ACC112 (cell line): ENCODE measurements around the gene CEP57.

Source experiments
- H2AFZ ChIP-seq: fragments of 200-600 bp; sonication (generic); one replicate; pipeline ENCODE4 v1.6.0; 2017; ENCODE audit warnings: antibody characterized with exemption, low read length; ENCODE audit not compliant: unreplicated experiment
- H3K27ac ChIP-seq: fragments of 200-600 bp; sonication (generic); 2 replicates; pipeline ENCODE4 v1.5.1; 2014; ENCODE audit warnings: low read depth, mild to moderate bottlenecking, antibody characterized with exemption, low read length, moderate library complexity
- H3K27me3 ChIP-seq: fragments of 200-600 bp; sonication (generic); 2 replicates; pipeline ENCODE4 v1.6.1; 2014; ENCODE audit warnings: mild to moderate bottlenecking, antibody characterized with exemption, low read length, moderate library complexity, mixed read lengths; ENCODE audit not compliant: insufficient read depth
- H3K36me3 ChIP-seq: fragments of 200-600 bp; sonication (generic); 2 replicates; pipeline ENCODE4 v1.6.1; 2016; ENCODE audit warnings: mild to moderate bottlenecking, antibody characterized with exemption, low read length, moderate library complexity, mixed read lengths; ENCODE audit not compliant: insufficient read depth
- H3K4me1 ChIP-seq: fragments of 200-600 bp; sonication (generic); one replicate; pipeline ENCODE4 v1.6.1; 2016; ENCODE audit warnings: low read length, mixed read lengths; ENCODE audit not compliant: insufficient read depth, unreplicated experiment, control insufficient read depth
- H3K4me3 ChIP-seq: fragments of 200-600 bp; sonication (generic); 2 replicates; pipeline ENCODE4 v1.5.1; 2014; ENCODE audit warnings: mild to moderate bottlenecking, low read depth, low read length
- H3K79me2 ChIP-seq: fragments of 200-600 bp; sonication (generic); one replicate; pipeline ENCODE4 v1.6.0; 2016; ENCODE audit warnings: low read length; ENCODE audit not compliant: control insufficient read depth, unreplicated experiment, insufficient read depth

CEP57 gene

DNA sequence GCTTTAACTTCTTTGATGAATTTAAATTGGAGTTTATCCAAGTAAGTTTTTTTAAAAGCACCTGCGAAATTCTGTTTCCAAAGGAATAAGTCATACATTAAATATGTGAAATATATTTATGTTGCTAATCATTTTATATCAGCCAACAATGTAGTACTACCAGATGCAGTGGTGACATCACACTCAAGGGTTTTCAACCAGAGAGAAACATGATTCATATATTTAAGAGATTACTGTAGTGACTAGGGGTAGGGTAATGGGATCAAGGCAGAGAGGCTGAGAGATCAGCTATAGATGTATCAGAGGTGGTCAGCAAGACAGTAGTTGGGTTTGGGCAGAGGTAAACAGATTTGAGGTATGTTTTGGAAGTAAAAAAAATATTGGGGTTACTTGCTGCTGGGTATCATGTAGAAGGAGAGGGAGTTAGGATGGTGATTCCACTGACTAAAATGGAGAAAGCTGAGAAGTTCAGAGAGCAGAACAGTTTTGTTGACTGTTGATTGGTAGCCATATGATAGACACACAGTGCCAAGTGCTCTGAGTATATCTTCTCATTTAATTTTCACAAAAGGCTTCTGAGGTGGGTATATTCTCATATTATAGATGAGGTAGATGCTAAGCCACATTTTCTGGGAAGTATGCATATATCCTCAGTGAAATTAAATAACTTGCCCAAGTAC lies 39.4 kb downstream of the CEP57 start:
- Histone ChIP-seq H3K36me3 (peaks cover 23% of the 10 kb centered on the region; the same call in 1 of the 2 replicates), H3K27ac (no peak overlapping the region), H3K4me3 (no peak overlapping the region), H2AFZ (no peak overlapping the region), H3K79me2 (no peaks in the 10 kb centered on the region), H3K4me1 (peaks cover 6% of the 10 kb centered on the region), H3K27me3 (no peaks in the 10 kb centered on the region)

DNA sequence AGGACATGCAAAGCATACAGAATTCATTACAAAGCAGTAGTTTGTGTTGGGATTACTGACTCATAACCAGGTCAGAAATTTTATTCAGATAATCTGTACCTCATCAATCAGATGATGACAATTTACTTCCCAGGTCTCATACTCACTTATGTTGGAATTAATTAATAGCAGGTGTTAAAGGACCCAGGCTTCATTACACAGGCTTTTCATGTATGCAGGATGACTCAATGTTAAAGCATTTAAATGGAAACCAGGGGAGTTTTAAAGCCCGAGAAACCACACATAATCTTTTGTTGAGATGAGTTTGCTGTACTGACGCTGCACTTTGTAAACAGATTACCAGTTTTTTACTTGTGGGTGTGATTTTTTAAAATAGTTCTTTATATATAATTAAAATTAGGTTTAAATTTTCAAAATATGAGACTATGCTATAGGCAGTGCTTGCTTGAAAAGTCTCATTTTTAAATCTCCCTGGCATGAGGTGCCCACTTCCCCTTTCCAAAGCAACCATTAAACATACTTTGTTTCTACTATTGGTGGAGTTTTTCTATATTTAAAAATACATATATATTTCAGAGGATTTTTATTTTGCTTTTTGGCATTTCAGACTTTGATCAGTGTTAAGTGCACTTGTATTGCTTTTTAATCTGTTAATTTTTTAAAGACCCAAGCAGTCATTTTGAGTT lies 41.0 kb downstream of the CEP57 start:
- Histone ChIP-seq H3K79me2 (no peaks in the 10 kb centered on the region), H3K36me3 (peaks cover 33% of the 10 kb centered on the region; the same call in 1 of the 2 replicates), H3K4me1 (peaks cover 6% of the 10 kb centered on the region), H3K27ac (peak overlapping the region; percentile 39; the same call in 1 of the 2 replicates), H2AFZ (no peak overlapping the region), H3K4me3 (no peak overlapping the region), H3K27me3 (no peaks in the 10 kb centered on the region)

GRCh38 chr11:95832763-95833162 lies 42.5 kb downstream of the CEP57 start:
- H3K27ac ChIP-seq = no peak overlapping the region
- H3K27me3 ChIP-seq = no peaks in the 10 kb centered on the region
- H3K4me1 ChIP-seq = peaks cover 6% of the 10 kb centered on the region
- no peaks in the 10 kb centered on the region for H3K79me2 ChIP-seq
- no peak overlapping the region for H2AFZ ChIP-seq
- H3K4me3 ChIP-seq = no peak overlapping the region
- H3K36me3 ChIP-seq = peaks cover 40% of the 10 kb centered on the region

- Histone ChIP-seq H2AFZ (no peak overlapping the region), H3K4me3 (no peak overlapping the region), H3K27me3 (no peaks in the 10 kb centered on the region), H3K36me3 (peaks cover 43% of the 10 kb centered on the region), H3K4me1 (peaks cover 6% of the 10 kb centered on the region), H3K27ac (no peak overlapping the region), H3K79me2 (no peaks in the 10 kb centered on the region)
Observed at GRCh38 chr11:95833378-95833777, 43.1 kb downstream of the CEP57 start.

GRCh38 chr11:95835351-95835750 lies 45.1 kb downstream of the CEP57 start:
- no peak overlapping the region for H3K4me3 ChIP-seq
- H3K27ac ChIP-seq = no peak overlapping the region
- H3K79me2 ChIP-seq = no peaks in the 10 kb centered on the region
- H3K36me3 ChIP-seq = peaks cover 40% of the 10 kb centered on the region
- no peaks in the 10 kb centered on the region for H3K27me3 ChIP-seq
- peaks cover 6% of the 10 kb centered on the region for H3K4me1 ChIP-seq
- H2AFZ ChIP-seq = no peak overlapping the region

DNA sequence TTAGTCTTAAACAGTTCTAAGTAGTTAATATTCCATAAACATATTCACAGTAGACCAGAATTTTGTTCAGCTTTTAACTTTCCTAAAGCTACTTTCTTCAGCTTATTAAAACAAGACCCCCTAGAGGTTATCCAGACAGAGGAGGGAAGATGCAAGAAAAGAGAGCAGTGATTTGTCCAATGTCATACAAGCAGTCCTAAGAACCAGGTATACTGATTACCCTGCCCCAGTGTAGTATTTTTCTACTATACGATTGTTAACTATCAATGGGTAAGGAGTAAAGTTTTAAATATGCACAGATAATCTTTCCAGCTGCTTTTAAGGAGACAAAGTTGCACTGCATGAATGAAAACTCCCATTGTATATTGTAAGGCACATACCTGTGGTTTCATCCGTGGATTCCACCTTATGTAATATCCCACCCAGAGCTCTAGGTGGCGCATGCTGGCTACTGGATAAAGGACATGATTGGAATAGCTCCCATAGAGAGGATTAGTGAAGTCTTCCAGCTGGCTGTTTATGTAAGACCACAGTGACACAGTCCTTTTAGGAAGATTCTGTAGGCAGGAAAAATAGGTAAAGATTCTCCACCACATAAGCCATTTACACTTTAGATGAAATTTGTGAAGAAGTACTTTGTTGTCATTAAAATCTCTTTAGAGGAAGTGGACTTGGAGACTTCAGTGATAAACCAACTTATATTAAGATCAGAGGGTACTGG lies 45.6 kb downstream of the CEP57 start:
- Histone ChIP-seq H3K4me3 (no peak overlapping the region), H3K36me3 (peaks cover 40% of the 10 kb centered on the region), H3K4me1 (peaks cover 4% of the 10 kb centered on the region), H3K27me3 (no peaks in the 10 kb centered on the region), H2AFZ (no peak overlapping the region), H3K27ac (peak overlapping the region; percentile 23), H3K79me2 (no peaks in the 10 kb centered on the region)

DNA sequence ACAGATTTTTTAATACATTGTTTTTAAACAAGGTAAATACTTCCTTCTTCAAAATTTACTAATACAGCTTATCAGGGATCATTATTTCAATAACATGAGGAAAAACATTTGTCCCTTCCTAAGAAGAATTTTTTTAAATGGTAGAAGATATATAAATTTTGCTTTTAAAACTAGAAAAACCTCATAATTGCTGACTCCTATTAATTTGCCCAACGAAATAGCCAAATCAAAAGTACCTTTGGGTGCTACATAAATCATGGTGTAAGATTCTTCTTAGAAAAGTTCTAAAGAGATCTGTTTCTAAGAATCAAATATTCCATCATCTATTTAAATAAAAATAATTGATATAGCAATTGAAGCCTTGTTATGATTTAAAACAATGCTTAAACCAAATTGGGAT lies 54.9 kb downstream of the CEP57 start:
- Histone ChIP-seq H3K79me2 (no peaks in the 10 kb centered on the region), H3K27ac (no peak overlapping the region), H2AFZ (no peak overlapping the region), H3K27me3 (no peaks in the 10 kb centered on the region), H3K4me3 (no peak overlapping the region), H3K36me3 (peaks cover 24% of the 10 kb centered on the region), H3K4me1 (peaks cover 17% of the 10 kb centered on the region)

- H3K79me2 ChIP-seq = no peaks in the 10 kb centered on the region
- H3K36me3 ChIP-seq = peaks cover 24% of the 10 kb centered on the region
- peaks cover 23% of the 10 kb centered on the region for H3K4me1 ChIP-seq
- no peaks in the 10 kb centered on the region for H3K27me3 ChIP-seq
- peak overlapping the region; percentile 83 for H3K27ac ChIP-seq
- H2AFZ ChIP-seq = no peak overlapping the region
- no peak overlapping the region for H3K4me3 ChIP-seq
Observed at GRCh38 chr11:95849087-95849825, 59.0 kb downstream of the CEP57 start.

DNA sequence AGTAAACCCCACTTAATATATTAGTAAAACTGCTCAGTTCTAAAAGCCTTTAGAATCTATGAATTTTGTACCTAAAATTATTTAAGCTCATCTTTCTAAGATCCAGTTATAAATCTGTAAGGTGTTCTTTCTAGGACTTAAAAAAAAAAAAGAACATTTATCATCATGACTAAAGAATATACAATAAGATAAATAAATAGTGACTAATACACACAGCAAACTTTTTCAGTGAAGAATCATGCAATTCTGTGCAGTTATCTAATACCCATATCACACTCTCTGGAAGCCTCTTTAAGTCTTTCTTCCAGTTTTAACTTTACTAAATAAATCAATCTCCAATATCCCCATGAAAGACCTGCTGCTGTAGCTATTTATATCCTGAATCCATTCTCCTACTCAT lies 59.8 kb downstream of the CEP57 start:
- no peak overlapping the region for H3K4me3 ChIP-seq

GRCh38 chr11:95853138-95853537 lies 62.8 kb downstream of the CEP57 start:
- Histone ChIP-seq H3K27ac (no peak overlapping the region), H2AFZ (no peak overlapping the region), H3K4me1 (peaks cover 23% of the 10 kb centered on the region), H3K4me3 (no peak overlapping the region), H3K27me3 (no peaks in the 10 kb centered on the region), H3K36me3 (peaks cover 7% of the 10 kb centered on the region; the same call in 1 of the 2 replicates), H3K79me2 (no peaks in the 10 kb centered on the region)

More for the DNA sequence above, 59.8 kb downstream of the CEP57 start:
- no peaks in the 10 kb centered on the region for H3K27me3 ChIP-seq
- no peak overlapping the region for H2AFZ ChIP-seq
- peaks cover 20% of the 10 kb centered on the region for H3K36me3 ChIP-seq
- no peaks in the 10 kb centered on the region for H3K79me2 ChIP-seq
- peaks cover 23% of the 10 kb centered on the region for H3K4me1 ChIP-seq
- peak overlapping the region; percentile 83 for H3K27ac ChIP-seq
